ENCODE data around the gene SYCP2L. TPM values are rescaled to one million over a fixed set of nuclear protein-coding genes. Genes with fewer than 3 reads are reported as not detected.
"Not testable (repeated sequence)": the region's sequence is repeated elsewhere in the genome, so short reads cannot be mapped to it uniquely, and the experiment has no call there.

Gene SYCP2L
- polyA plus RNA-seq, 2 of the 4 experiments (the other 2 are of a cell fraction): 2.6 to 13.5 TPM

DNA sequence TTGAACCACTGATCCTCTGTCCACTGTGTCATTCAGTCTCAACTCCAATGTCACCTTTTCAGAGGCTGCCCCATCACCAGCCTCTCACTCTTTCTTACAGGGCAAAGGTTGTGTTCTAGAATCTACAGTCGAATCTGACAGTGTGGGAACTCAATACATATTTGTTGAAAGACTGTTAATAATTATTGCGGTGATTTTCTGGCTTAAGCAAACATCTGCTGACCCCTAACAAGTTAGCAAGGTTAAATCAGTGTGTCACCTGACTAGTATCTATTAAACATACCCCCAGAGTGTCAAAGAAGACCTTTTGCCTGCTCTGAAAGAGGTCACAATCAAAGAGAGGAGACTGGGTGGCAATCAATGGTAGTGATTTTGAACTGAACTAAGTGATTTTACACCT, 115.3 kb downstream of the SYCP2L start:
- Histone ChIP-seq H3K4me3 (no peak overlapping the region), H3K9me3 (no peaks in the 10 kb centered on the region), H3K4me2 (no peak overlapping the region), H3K27ac (no peak overlapping the region), H3K4me1 (peaks cover 22% of the 10 kb centered on the region)
- CTCF ChIA-PET: interaction anchor here (1.9 kb wide), 1 partner anchor 9 kb away, joined by 6 read pairs; no protein-coding TSS in a partner anchor
- WGBS (ENCODE audit: missing lambda C conversion rate): 63% methylated on average over 2 of the region's 2 CpGs
- no peak for FAIRE-seq
- ATAC-seq: no peak
- DNase-seq (ENCODE audit: low read depth in 1 of 2, low spot score in 1 of 2): no peak
- TF ChIP-seq, protein P1, sequence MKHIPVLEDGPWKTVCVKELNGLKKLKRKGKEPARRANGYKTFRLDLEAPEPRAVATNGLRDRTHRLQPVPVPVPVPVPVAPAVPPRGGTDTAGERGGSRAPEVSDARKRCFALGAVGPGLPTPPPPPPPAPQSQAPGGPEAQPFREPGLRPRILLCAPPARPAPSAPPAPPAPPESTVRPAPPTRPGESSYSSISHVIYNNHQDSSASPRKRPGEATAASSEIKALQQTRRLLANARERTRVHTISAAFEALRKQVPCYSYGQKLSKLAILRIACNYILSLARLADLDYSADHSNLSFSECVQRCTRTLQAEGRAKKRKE (CRISPR knock-in tag; IDR thresholded peaks at IDR 0.05; ENCODE audit: low read depth): no peak
- TF ChIP-seq MYC (IDR thresholded peaks at IDR 0.05; ENCODE audit: borderline replicate concordance, low read length): no peak
- no peak for TF ChIP-seq ZC3H11A (IDR thresholded peaks at IDR 0.05)
- TF ChIP-seq SREBF2 (IDR thresholded peaks at IDR 0.05): no peak
- no peak for TF ChIP-seq MAFK (IDR thresholded peaks at IDR 0.05; ENCODE audit: partially characterized antibody)
- POLR2A ChIA-PET: no interaction called here

DNA sequence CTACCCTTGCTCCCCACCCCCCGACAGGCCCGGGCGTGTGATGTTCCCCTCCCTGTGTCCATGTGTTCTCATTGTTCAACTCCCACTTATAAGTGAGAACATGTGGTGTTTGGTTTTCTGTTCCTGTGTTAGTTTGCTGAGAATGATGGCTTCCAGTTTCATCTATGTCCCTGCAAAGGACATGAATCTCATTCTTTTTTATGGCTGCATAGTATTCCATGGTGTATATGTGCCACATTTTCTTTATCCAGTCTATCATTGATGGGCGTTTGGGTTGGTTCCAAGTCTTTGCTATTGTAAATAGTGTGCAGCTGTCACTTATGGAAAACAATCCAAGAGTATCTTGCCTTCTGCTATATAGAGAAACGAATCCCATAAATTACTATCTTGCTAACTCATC, 116.4 kb downstream of the SYCP2L start:
- CTCF ChIA-PET: interaction anchor here (1.9 kb wide), 1 partner anchor 8 kb away, joined by 6 read pairs; no protein-coding TSS in a partner anchor
- peaks cover 33% of the 10 kb centered on the region for H3K4me1 ChIP-seq
- ATAC-seq; H3K4me3 ChIP-seq; POLR2A ChIA-PET; H3K27ac ChIP-seq; H3K9me3 ChIP-seq; DNase-seq (ENCODE audit: low read depth in 1 of 2, low spot score in 1 of 2); H3K4me2 ChIP-seq; FAIRE-seq: not testable (repeated sequence)
- 93% methylated on average over 5 of the region's 5 CpGs for WGBS (ENCODE audit: missing lambda C conversion rate)

DNA sequence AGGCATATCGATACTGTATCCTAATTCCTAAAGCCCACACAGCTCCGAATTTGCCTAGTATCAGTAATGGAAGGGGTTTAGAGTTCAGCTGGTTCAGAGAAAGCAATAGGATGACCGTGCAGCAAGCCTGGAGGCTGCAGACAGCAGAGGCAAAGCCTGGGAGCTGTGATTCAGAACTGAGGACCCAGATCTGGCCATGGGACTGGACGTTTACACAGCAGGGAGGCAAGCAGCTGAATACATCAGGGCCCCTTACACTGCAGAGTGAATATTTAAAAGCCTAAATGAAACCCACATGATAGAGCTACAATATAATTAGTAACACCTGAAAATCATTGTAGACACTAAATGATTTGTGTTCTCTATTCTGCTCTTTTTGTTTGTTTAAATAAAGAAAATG, 119.2 kb downstream of the SYCP2L start:
- WGBS (ENCODE audit: missing lambda C conversion rate): 56% methylated on average over 4 of the region's 4 CpGs
- CTCF ChIA-PET: interaction anchor here (0.5 to 3.2 kb wide), 5 partner anchors 55 to 527 kb away, joined by 3 to 9 read pairs (median 3); partner anchors contain the start of gene SYCP2L
- TF ChIP-seq NPAS2 (CRISPR knock-in tag; IDR thresholded peaks at IDR 0.05; ENCODE audit: borderline replicate concordance): no peak
- TF ChIP-seq, protein P2, sequence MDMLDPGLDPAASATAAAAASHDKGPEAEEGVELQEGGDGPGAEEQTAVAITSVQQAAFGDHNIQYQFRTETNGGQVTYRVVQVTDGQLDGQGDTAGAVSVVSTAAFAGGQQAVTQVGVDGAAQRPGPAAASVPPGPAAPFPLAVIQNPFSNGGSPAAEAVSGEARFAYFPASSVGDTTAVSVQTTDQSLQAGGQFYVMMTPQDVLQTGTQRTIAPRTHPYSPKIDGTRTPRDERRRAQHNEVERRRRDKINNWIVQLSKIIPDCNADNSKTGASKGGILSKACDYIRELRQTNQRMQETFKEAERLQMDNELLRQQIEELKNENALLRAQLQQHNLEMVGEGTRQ (IDR thresholded peaks at IDR 0.05): no peak
- no peak for TF ChIP-seq CEBPB (IDR thresholded peaks at IDR 0.05)
- TF ChIP-seq, protein P3, sequence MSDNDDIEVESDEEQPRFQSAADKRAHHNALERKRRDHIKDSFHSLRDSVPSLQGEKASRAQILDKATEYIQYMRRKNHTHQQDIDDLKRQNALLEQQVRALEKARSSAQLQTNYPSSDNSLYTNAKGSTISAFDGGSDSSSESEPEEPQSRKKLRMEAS (IDR thresholded peaks at IDR 0.05): no peak
- TF ChIP-seq, protein P4, sequence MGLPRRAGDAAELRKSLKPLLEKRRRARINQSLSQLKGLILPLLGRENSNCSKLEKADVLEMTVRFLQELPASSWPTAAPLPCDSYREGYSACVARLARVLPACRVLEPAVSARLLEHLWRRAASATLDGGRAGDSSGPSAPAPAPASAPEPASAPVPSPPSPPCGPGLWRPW (IDR thresholded peaks at IDR 0.05): no peak
- TF ChIP-seq RAD21 (conservative IDR thresholded peaks at IDR 0.05 in 1 of 2, IDR thresholded peaks at IDR 0.05 in 1 of 2): no peak
- TF ChIP-seq MAZ (IDR thresholded peaks at IDR 0.05; ENCODE audit: borderline replicate concordance, low read depth, low read length): no peak
- no peak for TF ChIP-seq POLR2A (IDR thresholded peaks at IDR 0.05; ENCODE audit: low read length)
- no peak for TF ChIP-seq ZSCAN20 (CRISPR knock-in tag; IDR thresholded peaks at IDR 0.05)
- TF ChIP-seq FOSB (CRISPR knock-in tag; IDR thresholded peaks at IDR 0.05): no peak
- no peak for TF ChIP-seq ZNF302 (CRISPR knock-in tag; IDR thresholded peaks at IDR 0.05)
- no peak for TF ChIP-seq BHLHE40 (IDR thresholded peaks at IDR 0.05; ENCODE audit: low read depth, low read length)
- TF ChIP-seq EHMT2 (IDR thresholded peaks at IDR 0.05; ENCODE audit: low read depth): no peak
- TF ChIP-seq CHD2 (IDR thresholded peaks at IDR 0.05; ENCODE audit: low read length, partially characterized antibody): no peak
- no peak for TF ChIP-seq TFCP2L1 (CRISPR knock-in tag; IDR thresholded peaks at IDR 0.05)
- DNase-seq (ENCODE audit: low read depth in 1 of 2, low spot score in 1 of 2): no peak
- Histone ChIP-seq H3K4me1 (peaks cover 59% of the 10 kb centered on the region), H3K4me3 (no peak overlapping the region), H3K4me2 (no peak overlapping the region), H3K9me3 (no peaks in the 10 kb centered on the region), H3K27ac (peak overlapping the region in 1 of 2 experiments; percentile 66; a peak in 2 of 6 replicates)
- POLR2A ChIA-PET: no interaction called here
- FAIRE-seq: no peak
- no peak for ATAC-seq

Measured in A549 (cell line).